Right cardiac atrium (tissue), 5 donors: Measurements from ENCODE around the gene TEX44. TPM values are rescaled to one million over a fixed set of nuclear protein-coding genes. Genes with fewer than 3 reads are reported as not detected.
"Not testable (repeated sequence)": the region's sequence is repeated elsewhere in the genome, so short reads cannot be mapped to it uniquely, and the experiment has no call there.

Source experiments
- ATAC-seq, 2 donors: fragments of 200-7000 bp; cut with Tn5 transposase; one replicate each; pipeline versions ENCODE4 v1.8.0 to v1.9.1; 2020; ENCODE audit warnings: moderate library complexity in 2 of 2, mild to moderate bottlenecking in 1 of 2
- DNase-seq, 3 donors: peaks; one replicate each; pipeline ENCODE4 v3.0.0-alpha.2; 2020
- H3K27ac ChIP-seq: one replicate; pipeline ENCODE4 v1.5.1; 2013; ENCODE audit warnings: mild to moderate bottlenecking, low read length, control low read depth, moderate library complexity
- H3K27me3 ChIP-seq: one replicate; pipeline ENCODE4 v1.6.1; 2013; ENCODE audit not compliant: control insufficient read depth, insufficient read depth
- H3K4me1 ChIP-seq: one replicate; pipeline ENCODE4 v1.6.1; 2013; ENCODE audit warnings: low read length; ENCODE audit not compliant: control insufficient read depth, insufficient read depth
- H3K4me3 ChIP-seq: one replicate; pipeline ENCODE4 v1.5.1; 2013; ENCODE audit warnings: low read length, control low read depth
- H3K9me3 ChIP-seq: one replicate; pipeline ENCODE4 v1.6.1; 2013; ENCODE audit warnings: low read length; ENCODE audit not compliant: control insufficient read depth
- WGBS: extraction: QIAGEN DNeasy Blood & Tissue Kit; methylation state at CpG from one replicate; pipeline ENCODE4 v1.1.7; 2013; 5-methylcytosine and 5-hydroxymethylcytosine counted together
- intact Hi-C, 4 donors: fragments of 100-400 bp; cut with DNase I; formaldehyde crosslinking; loops; one replicate each; pipeline versions ENCODE4 v1.11.0 to v1.14.0; 2022 to 2023
- polyA plus RNA-seq: library from polyadenylated mRNA; stranded (reverse); fragments of 200-250 nt; gene quantifications from one replicate; pipeline ENCODE4 v1.2.3, GENCODE V29; 2013
- total RNA-seq, 4 donors: library from RNA; stranded (reverse); fragmentation: NEBNext Ultra II Directional; extraction: Animal tissue kit (Norgen Biotek cat#: 25700); gene quantifications; one replicate each; pipeline ENCODE4 v1.2.1, GENCODE V29; 2021
- donor health status: healthy with polysubstance abuse.
- donor health status: DM: no; HTN: yes; CAD: no.
- donor health status: DM: no; HTN: no; CAD: no.
- donor health status: DM: no; HTN: yes; CAD: no; lungs with severe emphysema.
- donor health status: DM: yes; HTN: yes; CAD: no.

The TEX44 gene
- total and polyA plus RNA-seq, 5 donors: not detected

GRCh38 chr2:231556496-231556895, 36.2 kb upstream of the TEX44 start:
- 94% methylated on average over 8 of the region's 8 CpGs for WGBS
- not testable (repeated sequence) for H3K4me1 ChIP-seq, DNase-seq

GRCh38 chr2:231556981-231557380, 35.7 kb upstream of the TEX44 start:
- intact Hi-C loops: loop anchor here in 3 of 4 donors (5.0 to 10.0 kb wide), 3 partner anchors 35 to 72 kb away; no protein-coding TSS in a partner anchor
- H3K9me3 ChIP-seq: no peaks in the 10 kb centered on the region
- 85% methylated on average over 7 of the region's 7 CpGs for WGBS
- H3K4me3 ChIP-seq: no peak overlapping the region
- no peak for DNase-seq
- no peak overlapping the region for H3K27ac ChIP-seq
- no peak for ATAC-seq
- no peaks in the 10 kb centered on the region for H3K27me3 ChIP-seq
- H3K4me1 ChIP-seq: no peaks in the 10 kb centered on the region

More at GRCh38 chr2:231556496-231556895, 36.2 kb upstream of the TEX44 start:
- H3K27me3 ChIP-seq, H3K9me3 ChIP-seq, H3K4me3 ChIP-seq, ATAC-seq, H3K27ac ChIP-seq: not testable (repeated sequence)
- intact Hi-C loops: loop anchor here in 3 of 4 donors (5.0 to 10.0 kb wide), 3 partner anchors 34 to 72 kb away; no protein-coding TSS in a partner anchor

GRCh38 chr2:231557571-231558217, 35.0 kb upstream of the TEX44 start:
- Histone ChIP-seq H3K27ac (no peak overlapping the region), H3K4me3 (no peak overlapping the region), H3K27me3 (no peaks in the 10 kb centered on the region), H3K9me3 (no peaks in the 10 kb centered on the region), H3K4me1 (no peaks in the 10 kb centered on the region)
- DNase-seq (peak; percentile 71 to 90 (median 89)), ATAC-seq (peak; percentile 91 to 95)
- WGBS: 27% methylated on average over 11 of the region's 11 CpGs
- intact Hi-C loops: loop anchor here in 3 of 4 donors (5.0 to 10.0 kb wide), 3 partner anchors 35 to 73 kb away; no protein-coding TSS in a partner anchor

- ATAC-seq: peak; percentile 87 to 89
- intact Hi-C loops: loop anchor here in 2 of 4 donors (5.0 kb wide), 1 partner anchor 39 kb away; no protein-coding TSS in a partner anchor
- Histone ChIP-seq H3K27ac (no peak overlapping the region), H3K4me3 (no peak overlapping the region), H3K4me1 (no peaks in the 10 kb centered on the region), H3K27me3 (no peaks in the 10 kb centered on the region), H3K9me3 (no peaks in the 10 kb centered on the region)
- 20% methylated on average over 3 of the region's 3 CpGs for WGBS
- peak; percentile 57 to 72 (median 72) for DNase-seq
These were observed 29.2 kb upstream of the TEX44 start for GRCh38 chr2:231563378-231563961.

- no peak overlapping the region for H3K27ac ChIP-seq
- no peaks in the 10 kb centered on the region for H3K9me3 ChIP-seq
- WGBS: 79% methylated on average over 4 of the region's 4 CpGs
- DNase-seq: no peak
- no peaks in the 10 kb centered on the region for H3K27me3 ChIP-seq
- no peaks in the 10 kb centered on the region for H3K4me1 ChIP-seq
- H3K4me3 ChIP-seq: no peak overlapping the region
- intact Hi-C loops: no loop called here
- ATAC-seq: no peak
These were observed 26.6 kb upstream of the TEX44 start for GRCh38 chr2:231565887-231566594.

DNA sequence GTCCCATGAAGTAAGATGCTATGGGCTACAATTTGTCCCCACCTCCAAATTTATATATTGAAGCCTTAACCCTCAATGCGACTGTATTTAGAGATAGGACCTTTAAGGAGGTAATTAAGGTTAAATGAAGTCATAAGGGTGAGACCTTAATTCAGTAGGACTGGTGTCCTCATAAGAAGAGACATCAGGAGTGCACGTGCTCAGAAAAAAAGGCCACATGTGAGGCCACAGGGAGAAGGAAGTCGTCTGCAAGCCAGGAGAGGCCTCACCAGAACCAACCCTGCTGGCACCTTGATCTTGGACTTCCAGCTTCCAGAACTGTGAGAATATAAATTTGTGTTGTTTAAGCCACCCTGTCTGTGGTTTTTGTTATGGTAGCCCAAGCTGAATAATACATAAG, 25.5 kb upstream of the TEX44 start:
- Histone ChIP-seq H3K9me3 (no peaks in the 10 kb centered on the region), H3K27me3 (no peaks in the 10 kb centered on the region), H3K4me3 (no peak overlapping the region), H3K4me1 (no peaks in the 10 kb centered on the region), H3K27ac (no peak overlapping the region)
- DNase-seq (no peak), ATAC-seq (no peak)
- intact Hi-C loops: no loop called here
- 94% methylated on average over 3 of the region's 3 CpGs for WGBS

DNA sequence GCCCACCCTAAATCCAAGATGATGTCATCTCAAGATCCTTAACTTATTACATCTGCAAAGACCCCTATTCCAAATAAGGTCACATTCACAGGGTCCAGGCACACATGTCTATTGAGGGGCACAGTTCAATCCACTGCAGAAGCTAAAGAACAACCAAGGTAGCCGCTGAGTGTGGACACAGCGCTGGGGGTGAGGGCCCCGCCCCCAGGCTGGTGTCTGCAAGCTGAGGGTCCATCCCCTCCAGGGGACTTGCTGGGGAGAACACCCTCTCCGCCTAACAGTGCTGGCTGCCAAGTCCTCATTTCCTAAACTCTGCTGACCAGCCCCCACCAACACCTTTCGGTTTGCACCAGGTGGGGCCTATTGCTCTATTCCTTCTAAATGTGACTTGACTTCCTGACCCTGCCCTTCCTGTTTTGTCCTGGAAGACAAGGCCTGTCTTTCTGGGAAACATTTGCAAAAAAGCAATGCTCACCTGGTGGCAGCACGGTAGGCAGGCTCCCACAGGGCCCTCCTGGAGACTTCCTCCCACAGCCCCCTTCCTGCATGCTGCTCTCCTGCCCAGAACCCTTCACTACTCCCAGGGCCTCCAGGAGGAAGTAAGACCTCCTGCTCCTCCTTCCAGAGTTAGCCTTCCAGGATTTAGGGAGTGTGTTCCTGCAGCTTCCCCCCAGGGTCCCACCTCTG, 24.4 kb upstream of the TEX44 start:
- intact Hi-C loops: no loop called here
- DNase-seq (no peak), ATAC-seq (peak in 1 of 2 donors; percentile 14)
- no peaks in the 10 kb centered on the region for H3K4me1 ChIP-seq
- 75% methylated on average over 6 of the region's 6 CpGs for WGBS
- H3K9me3 ChIP-seq: no peaks in the 10 kb centered on the region
- no peaks in the 10 kb centered on the region for H3K27me3 ChIP-seq
- no peak overlapping the region for H3K4me3 ChIP-seq
- H3K27ac ChIP-seq: no peak overlapping the region

- no peaks in the 10 kb centered on the region for H3K9me3 ChIP-seq
- 86% methylated on average over 7 of the region's 7 CpGs for WGBS
- H3K4me1 ChIP-seq: no peaks in the 10 kb centered on the region
- intact Hi-C loops: no loop called here
- no peak overlapping the region for H3K4me3 ChIP-seq
- DNase-seq (no peak), ATAC-seq (peak; percentile 15 to 22)
- H3K27ac ChIP-seq: no peak overlapping the region
- no peaks in the 10 kb centered on the region for H3K27me3 ChIP-seq
These were observed 23.8 kb upstream of the TEX44 start for GRCh38 chr2:231568785-231569435.

DNA sequence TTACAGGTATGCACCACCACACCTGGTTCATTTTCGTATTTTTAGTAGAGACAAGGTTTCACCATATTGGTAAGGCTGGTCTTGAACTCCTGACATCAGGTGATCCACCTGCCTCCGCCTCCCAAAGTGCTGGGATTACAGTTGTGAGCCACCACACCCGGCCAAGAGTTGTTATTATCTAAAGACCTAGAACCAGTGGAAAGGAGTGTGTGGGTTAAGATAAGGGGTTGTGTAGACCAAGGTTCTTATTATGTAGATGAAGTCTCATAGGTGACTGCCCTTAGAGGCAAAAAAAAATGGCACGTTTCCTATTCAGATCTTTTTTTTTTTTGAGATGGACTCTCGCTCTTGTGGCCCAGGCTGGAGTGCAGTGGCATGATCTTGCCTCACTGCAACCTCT, 21.7 kb upstream of the TEX44 start:
- H3K27ac ChIP-seq, intact Hi-C loops, H3K4me1 ChIP-seq, H3K4me3 ChIP-seq, DNase-seq, H3K27me3 ChIP-seq, H3K9me3 ChIP-seq, ATAC-seq: not testable (repeated sequence)
- WGBS: 85% methylated on average over 5 of the region's 5 CpGs

GRCh38 chr2:231571661-231572191, 20.9 kb upstream of the TEX44 start:
- intact Hi-C loops: no loop called here
- Histone ChIP-seq H3K9me3 (no peaks in the 10 kb centered on the region), H3K4me3 (no peak overlapping the region), H3K4me1 (no peaks in the 10 kb centered on the region), H3K27ac (no peak overlapping the region), H3K27me3 (no peaks in the 10 kb centered on the region)
- ATAC-seq (no peak), DNase-seq (no peak)
- 75% methylated on average over 4 of the region's 4 CpGs for WGBS
